GM19468 (cell line): ENCODE results near the gene TMEM185B.
A peak's percentile ranks its signal among the peaks of the same experiment; 100 is the strongest.

Experiments used
- ATAC-seq: cut with Tn5 transposase; IDR thresholded peaks from one replicate; pipeline ENCODE4 v1.9.1; 2021; ENCODE audit warnings: mild to moderate bottlenecking, moderate library complexity, moderate number of reproducible peaks; ENCODE audit not compliant: unreplicated experiment; ENCODE audit errors: extremely low read depth

The TMEM185B gene

GRCh38 chr2:120252225-120253020, 29.2 kb upstream of the TMEM185B start, which contains the start of gene RALB:
Gene RALB (plus strand): TSS chr2:120252852. CDS start chr2:120278665, 25,813 bp downstream.
- peak; percentile 92 for ATAC-seq

GRCh38 chr2:120251880-120252224, 28.7 kb upstream of the TMEM185B start:
- no peak for ATAC-seq

GRCh38 chr2:120251078-120251477, 27.9 kb upstream of the TMEM185B start:
- ATAC-seq: no peak

- no peak for ATAC-seq
These were observed 27.4 kb upstream of the TMEM185B start for GRCh38 chr2:120250640-120251039.

- no peak for ATAC-seq
These were observed 24.7 kb upstream of the TMEM185B start for GRCh38 chr2:120247851-120248250.

GRCh38 chr2:120246546-120247300, 23.5 kb upstream of the TMEM185B start:
- no peak for ATAC-seq

- no peak for ATAC-seq
These were observed 22.5 kb upstream of the TMEM185B start for GRCh38 chr2:120245520-120246332.

GRCh38 chr2:120244656-120245519, 21.7 kb upstream of the TMEM185B start:
- ATAC-seq: no peak

GRCh38 chr2:120243875-120244553, 20.8 kb upstream of the TMEM185B start:
- no peak for ATAC-seq

GRCh38 chr2:120243211-120243610, 20.0 kb upstream of the TMEM185B start:
- no peak for ATAC-seq

GRCh38 chr2:120241684-120242083, 18.5 kb upstream of the TMEM185B start:
- no peak for ATAC-seq

- no peak for ATAC-seq
These were observed 17.8 kb upstream of the TMEM185B start for GRCh38 chr2:120240901-120241429.

GRCh38 chr2:120239488-120240287, 16.5 kb upstream of the TMEM185B start:
- no peak for ATAC-seq

- no peak for ATAC-seq
These were observed 15.7 kb upstream of the TMEM185B start for GRCh38 chr2:120238728-120239487.

GRCh38 chr2:120237491-120237902, 14.3 kb upstream of the TMEM185B start:
- no peak for ATAC-seq

GRCh38 chr2:120236791-120237190, 13.6 kb upstream of the TMEM185B start:
- ATAC-seq: no peak

GRCh38 chr2:120236316-120236715, 13.1 kb upstream of the TMEM185B start:
- ATAC-seq: no peak
